ENCODE data around the gene ABCB4. TPM values are rescaled to one million over a fixed set of nuclear protein-coding genes. Genes with fewer than 3 reads are reported as not detected.

The ABCB4 gene
- total RNA-seq, 2 experiments from 2014 or later = 1.2 TPM; not detected in 1

DNA sequence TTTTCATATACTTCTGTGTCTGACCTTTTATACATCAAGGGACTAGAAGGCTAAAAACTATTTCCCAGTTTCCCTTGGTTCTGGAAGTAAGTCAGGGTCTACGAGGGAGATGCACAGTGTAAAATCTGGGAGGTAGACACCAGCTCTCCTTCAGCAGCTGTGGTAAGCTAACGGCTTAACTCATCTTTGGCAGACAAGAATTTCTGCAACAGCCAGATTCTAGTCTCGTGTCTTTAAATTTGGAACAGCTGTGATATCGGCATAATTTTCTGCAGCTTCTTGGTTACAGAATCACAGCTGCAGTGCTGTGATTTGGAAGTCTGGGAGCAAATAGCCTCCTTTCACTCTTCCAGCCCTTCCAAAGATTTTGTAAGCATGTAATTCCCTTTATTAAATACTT lies 37.4 kb upstream of the ABCB4 start:
- H3K79me2 ChIP-seq (ENCODE audit: insufficient read depth, low read depth, low read length) = no peaks in the 10 kb centered on the region
- DNase-seq (ENCODE audit: low spot score) = no peak
- no peaks in the 10 kb centered on the region for H3K4me1 ChIP-seq (ENCODE audit: insufficient read depth, low read length, poor library complexity, severe bottlenecking)
- H3K4me3 ChIP-seq (ENCODE audit: low read depth, low read length, poor library complexity, severe bottlenecking) = no peak overlapping the region
- H3K27ac ChIP-seq (ENCODE audit: low read depth, low read length, poor library complexity, severe bottlenecking) = no peak overlapping the region
- TF ChIP-seq, protein P1, sequence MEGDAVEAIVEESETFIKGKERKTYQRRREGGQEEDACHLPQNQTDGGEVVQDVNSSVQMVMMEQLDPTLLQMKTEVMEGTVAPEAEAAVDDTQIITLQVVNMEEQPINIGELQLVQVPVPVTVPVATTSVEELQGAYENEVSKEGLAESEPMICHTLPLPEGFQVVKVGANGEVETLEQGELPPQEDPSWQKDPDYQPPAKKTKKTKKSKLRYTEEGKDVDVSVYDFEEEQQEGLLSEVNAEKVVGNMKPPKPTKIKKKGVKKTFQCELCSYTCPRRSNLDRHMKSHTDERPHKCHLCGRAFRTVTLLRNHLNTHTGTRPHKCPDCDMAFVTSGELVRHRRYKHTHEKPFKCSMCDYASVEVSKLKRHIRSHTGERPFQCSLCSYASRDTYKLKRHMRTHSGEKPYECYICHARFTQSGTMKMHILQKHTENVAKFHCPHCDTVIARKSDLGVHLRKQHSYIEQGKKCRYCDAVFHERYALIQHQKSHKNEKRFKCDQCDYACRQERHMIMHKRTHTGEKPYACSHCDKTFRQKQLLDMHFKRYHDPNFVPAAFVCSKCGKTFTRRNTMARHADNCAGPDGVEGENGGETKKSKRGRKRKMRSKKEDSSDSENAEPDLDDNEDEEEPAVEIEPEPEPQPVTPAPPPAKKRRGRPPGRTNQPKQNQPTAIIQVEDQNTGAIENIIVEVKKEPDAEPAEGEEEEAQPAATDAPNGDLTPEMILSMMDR (conservative IDR thresholded peaks at IDR 0.05; ENCODE audit: low read length) = no peak
- TF ChIP-seq EZH2phosphoT487 (IDR thresholded peaks at IDR 0.05; ENCODE audit: borderline replicate concordance, low read depth, low read length) = no peak
- intact Hi-C loops (cut with micrococcal nuclease; ENCODE audit: unreplicated experiment) = no loop called here
- no peaks in the 10 kb centered on the region for H3K9me3 ChIP-seq (ENCODE audit: low read length)
- H3K36me3 ChIP-seq (ENCODE audit: insufficient read depth, low read length) = no peaks in the 10 kb centered on the region
- ChIA-PET POLR2A (interaction anchor here (0.6 kb wide), 1 partner anchor 374 kb away, joined by 3 read pairs; no protein-coding TSS in a partner anchor), CTCF (ENCODE audit: unreplicated experiment) (no interaction called here)
- no TSS peak for BruUV-seq (replicated peaks)
- no peak overlapping the region for H3K4me2 ChIP-seq (ENCODE audit: low read length)
- no peak overlapping the region for H2AFZ ChIP-seq (ENCODE audit: low read length)
- no peaks in the 10 kb centered on the region for H4K20me1 ChIP-seq (ENCODE audit: insufficient read depth, low read length)
- H3K9me2 ChIP-seq (ENCODE audit: insufficient read depth, low read length) = no peaks in the 10 kb centered on the region

GRCh38 chr7:87511510-87511909 lies 36.0 kb upstream of the ABCB4 start:
- ChIA-PET POLR2A (interaction anchor here (0.8 kb wide), 1 partner anchor 34 kb away, joined by 3 read pairs; no protein-coding TSS in a partner anchor), CTCF (ENCODE audit: unreplicated experiment) (no interaction called here)
- Histone ChIP-seq H4K20me1 (ENCODE audit: insufficient read depth, low read length) (no peaks in the 10 kb centered on the region), H2AFZ (ENCODE audit: low read length) (no peak overlapping the region), H3K4me3 (ENCODE audit: low read depth, low read length, poor library complexity, severe bottlenecking) (no peak overlapping the region), H3K4me2 (ENCODE audit: low read length) (no peak overlapping the region), H3K79me2 (ENCODE audit: insufficient read depth, low read depth, low read length) (no peaks in the 10 kb centered on the region), H3K4me1 (ENCODE audit: insufficient read depth, low read length, poor library complexity, severe bottlenecking) (no peaks in the 10 kb centered on the region), H3K27ac (ENCODE audit: low read depth, low read length, poor library complexity, severe bottlenecking) (no peak overlapping the region), H3K36me3 (ENCODE audit: insufficient read depth, low read length) (no peaks in the 10 kb centered on the region), H3K9me3 (ENCODE audit: low read length) (no peaks in the 10 kb centered on the region), H3K9me2 (ENCODE audit: insufficient read depth, low read length) (no peaks in the 10 kb centered on the region)
- BruUV-seq (replicated peaks) = no TSS peak
- DNase-seq (ENCODE audit: low spot score) = no peak
- intact Hi-C loops (cut with micrococcal nuclease; ENCODE audit: unreplicated experiment) = no loop called here
- no peak for TF ChIP-seq EZH2phosphoT487 (IDR thresholded peaks at IDR 0.05; ENCODE audit: borderline replicate concordance, low read depth, low read length)
- TF ChIP-seq, protein P1 (conservative IDR thresholded peaks at IDR 0.05; ENCODE audit: low read length) = no peak

- TF ChIP-seq EZH2phosphoT487 (IDR thresholded peaks at IDR 0.05; ENCODE audit: borderline replicate concordance, low read depth, low read length) = no peak
- TF ChIP-seq, protein P1 (conservative IDR thresholded peaks at IDR 0.05; ENCODE audit: low read length) = no peak
- H3K4me3 ChIP-seq (ENCODE audit: low read depth, low read length, poor library complexity, severe bottlenecking) = no peak overlapping the region
- H3K36me3 ChIP-seq (ENCODE audit: insufficient read depth, low read length) = no peaks in the 10 kb centered on the region
- H3K9me3 ChIP-seq (ENCODE audit: low read length) = no peaks in the 10 kb centered on the region
- ChIA-PET CTCF (ENCODE audit: unreplicated experiment) (no interaction called here), POLR2A (no interaction called here)
- intact Hi-C loops (cut with micrococcal nuclease; ENCODE audit: unreplicated experiment) = no loop called here
- no peaks in the 10 kb centered on the region for H3K4me1 ChIP-seq (ENCODE audit: insufficient read depth, low read length, poor library complexity, severe bottlenecking)
- H3K9me2 ChIP-seq (ENCODE audit: insufficient read depth, low read length) = no peaks in the 10 kb centered on the region
- H2AFZ ChIP-seq (ENCODE audit: low read length) = no peak overlapping the region
- no TSS peak for BruUV-seq (replicated peaks)
- no peak overlapping the region for H3K4me2 ChIP-seq (ENCODE audit: low read length)
- no peaks in the 10 kb centered on the region for H3K79me2 ChIP-seq (ENCODE audit: insufficient read depth, low read depth, low read length)
- H3K27ac ChIP-seq (ENCODE audit: low read depth, low read length, poor library complexity, severe bottlenecking) = no peak overlapping the region
- H4K20me1 ChIP-seq (ENCODE audit: insufficient read depth, low read length) = no peaks in the 10 kb centered on the region
- no peak for DNase-seq (ENCODE audit: low spot score)
Measured at GRCh38 chr7:87510411-87510875, 35.0 kb upstream of the ABCB4 start.
